ENCODE measurements around the gene CTF1. TPM values are rescaled to one million over a fixed set of nuclear protein-coding genes. Genes with fewer than 3 reads are reported as not detected.

The CTF1 gene
- 10 to 100 TPM in 1 of 4 donors, 1 to 10 TPM in 3; 5.1 to 14.6 (median 6.2) TPM for total RNA-seq

- peak; percentile 85 for TF ChIP-seq POLR2AphosphoS5 (IDR thresholded peaks at IDR 0.05)
- TF ChIP-seq CTCF (IDR thresholded peaks at IDR 0.05): no peak
- TF ChIP-seq EP300 (IDR thresholded peaks at IDR 0.05): no peak
- peak; percentile 34 to 37 for TF ChIP-seq POLR2A (IDR thresholded peaks at IDR 0.05)
- Histone ChIP-seq H3K4me3 (peak within 1 kb of the TSS; percentile 65 to 73), H3K36me3 (peaks cover 0 to 20% of the 10 kb centered on the region in 2 donors), H3K9me3 (no peaks in the 10 kb centered on the region), H3K4me1 (peaks cover 0 to 51% (median 31%) of the 10 kb centered on the region in 3 donors), H3K27me3 (no peaks in the 10 kb centered on the region), H3K27ac (peak within 1 kb of the TSS; percentile 97 to 100 (median 98))
- peak; percentile 78 for ATAC-seq
- 0 to 3% methylated on average over 2 to 7 of the region's 31 CpGs for WGBS, 2 donors (ENCODE audit: low coverage in 1 of 2)
These were observed at the start of gene CTF1 for GRCh38 chr16:30896261-30896888. Gene CTF1, plus strand, starts transcription at chr16:30896614. Its CDS starts 30 bp downstream, at chr16:30896644.

GRCh38 chr16:30846649-30847402, 49.6 kb upstream of the CTF1 start:
- Histone ChIP-seq H3K36me3 (peaks cover 0 to 4% of the 10 kb centered on the region in 2 donors), H3K27ac (no peak overlapping the region), H3K27me3 (no peaks in the 10 kb centered on the region), H3K9me3 (no peaks in the 10 kb centered on the region), H3K4me1 (peaks cover 0 to 15% (median 8%) of the 10 kb centered on the region in 3 donors), H3K4me3 (no peak overlapping the region)
- TF ChIP-seq POLR2AphosphoS5 (IDR thresholded peaks at IDR 0.05) (no peak), EP300 (IDR thresholded peaks at IDR 0.05) (no peak), POLR2A (IDR thresholded peaks at IDR 0.05) (no peak), CTCF (IDR thresholded peaks at IDR 0.05) (no peak)
- WGBS, 2 donors (ENCODE audit: low coverage in 1 of 2): 76% methylated on average over 4 of the region's 4 CpGs; no CpG with 5 or more reads in 1 of the 2 donors
- no peak for ATAC-seq

GRCh38 chr16:30850246-30850645, 46.2 kb upstream of the CTF1 start:
- TF ChIP-seq EP300 (IDR thresholded peaks at IDR 0.05) (no peak), POLR2AphosphoS5 (IDR thresholded peaks at IDR 0.05) (no peak), POLR2A (IDR thresholded peaks at IDR 0.05) (no peak), CTCF (IDR thresholded peaks at IDR 0.05) (no peak)
- 67 to 83% methylated on average over 1 of the region's 1 CpG for WGBS, 2 donors (ENCODE audit: low coverage in 1 of 2)
- Histone ChIP-seq H3K36me3 (peaks cover 0 to 16% of the 10 kb centered on the region in 2 donors), H3K4me3 (no peak overlapping the region), H3K27ac (no peak overlapping the region), H3K9me3 (no peaks in the 10 kb centered on the region), H3K4me1 (peaks cover 0 to 7% (median 4%) of the 10 kb centered on the region in 3 donors), H3K27me3 (no peaks in the 10 kb centered on the region)
- ATAC-seq: no peak

GRCh38 chr16:30853758-30854157, 42.7 kb upstream of the CTF1 start:
- ATAC-seq: no peak
- Histone ChIP-seq H3K9me3 (no peaks in the 10 kb centered on the region), H3K27me3 (no peaks in the 10 kb centered on the region), H3K36me3 (peaks cover 0 to 20% of the 10 kb centered on the region in 2 donors), H3K4me1 (no peaks in the 10 kb centered on the region), H3K4me3 (no peak overlapping the region), H3K27ac (no peak overlapping the region)
- 100% methylated on average over 2 of the region's 2 CpGs for WGBS, 2 donors (ENCODE audit: low coverage in 1 of 2)
- TF ChIP-seq POLR2AphosphoS5 (IDR thresholded peaks at IDR 0.05) (no peak), EP300 (IDR thresholded peaks at IDR 0.05) (no peak), POLR2A (IDR thresholded peaks at IDR 0.05) (no peak), CTCF (IDR thresholded peaks at IDR 0.05) (no peak)
